BLaER1 (cell line): Measurements from ENCODE around the gene ADAM22.

Experiments
- H3K27ac ChIP-seq: shearing (Covaris generic); formaldehyde crosslinking; 2 replicates; pipeline ENCODE4 v1.8.1; 2022
- H3K27me3 ChIP-seq: shearing (Covaris generic); formaldehyde crosslinking; 2 replicates; pipeline ENCODE4 v1.8.1; 2022
- H3K36me3 ChIP-seq: shearing (Covaris generic); formaldehyde crosslinking; 2 replicates; pipeline ENCODE4 v1.8.1; 2022
- H3K4me1 ChIP-seq: shearing (Covaris generic); formaldehyde crosslinking; 2 replicates; pipeline ENCODE4 v1.8.1; 2022
- H3K4me2 ChIP-seq: shearing (Covaris generic); formaldehyde crosslinking; 2 replicates; pipeline ENCODE4 v1.8.1; 2022
- H3K4me3 ChIP-seq: shearing (Covaris generic); formaldehyde crosslinking; 2 replicates; pipeline ENCODE4 v1.8.1; 2022
- H3K9ac ChIP-seq: shearing (Covaris generic); formaldehyde crosslinking; 2 replicates; pipeline ENCODE4 v1.8.1; 2022
- H3K9me3 ChIP-seq: shearing (Covaris generic); formaldehyde crosslinking; 2 replicates; pipeline ENCODE4 v1.8.1; 2022
- H4K20me1 ChIP-seq: shearing (Covaris generic); formaldehyde crosslinking; 2 replicates; pipeline ENCODE4 v1.8.1; 2022
- Cebpa-rat ChIP-seq: shearing (Covaris generic); IDR thresholded peaks from 2 replicates; pipeline ENCODE4 v1.8.1; 2022

Gene ADAM22

DNA sequence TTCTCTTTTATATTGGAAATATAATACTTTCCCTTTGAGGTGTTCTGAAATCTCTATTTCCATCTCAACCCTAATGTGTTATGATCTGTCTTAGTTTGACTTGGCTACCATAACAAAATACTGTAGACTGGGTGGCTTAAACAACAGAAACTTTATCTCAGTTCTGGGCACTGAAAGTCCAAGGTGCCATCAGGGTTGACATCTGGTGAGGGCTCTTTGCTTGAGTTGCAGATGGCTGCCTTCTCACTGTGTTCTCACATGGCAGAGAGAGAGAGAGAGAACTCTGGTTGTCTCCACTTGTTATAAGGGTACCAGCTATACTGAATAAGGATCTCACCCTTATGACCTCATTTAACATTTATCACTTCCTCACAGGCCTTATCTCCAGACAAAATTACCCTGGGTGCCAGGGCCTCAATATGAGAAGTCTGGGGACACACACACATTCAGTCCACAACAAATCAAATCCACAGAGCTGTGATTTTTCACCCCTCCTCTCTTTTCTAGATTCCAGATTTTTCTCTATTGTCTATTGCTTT lies 181.3 kb downstream of the ADAM22 start:
- H4K20me1 ChIP-seq = no peaks in the 10 kb centered on the region
- H3K36me3 ChIP-seq = no peaks in the 10 kb centered on the region
- TF ChIP-seq Cebpa-rat = no peak
- H3K4me1 ChIP-seq = no peaks in the 10 kb centered on the region
- H3K9me3 ChIP-seq = no peaks in the 10 kb centered on the region
- H3K27me3 ChIP-seq = no peaks in the 10 kb centered on the region
- no peak overlapping the region for H3K4me2 ChIP-seq
- no peak overlapping the region for H3K4me3 ChIP-seq
- H3K9ac ChIP-seq = no peak overlapping the region
- H3K27ac ChIP-seq = no peak overlapping the region

DNA sequence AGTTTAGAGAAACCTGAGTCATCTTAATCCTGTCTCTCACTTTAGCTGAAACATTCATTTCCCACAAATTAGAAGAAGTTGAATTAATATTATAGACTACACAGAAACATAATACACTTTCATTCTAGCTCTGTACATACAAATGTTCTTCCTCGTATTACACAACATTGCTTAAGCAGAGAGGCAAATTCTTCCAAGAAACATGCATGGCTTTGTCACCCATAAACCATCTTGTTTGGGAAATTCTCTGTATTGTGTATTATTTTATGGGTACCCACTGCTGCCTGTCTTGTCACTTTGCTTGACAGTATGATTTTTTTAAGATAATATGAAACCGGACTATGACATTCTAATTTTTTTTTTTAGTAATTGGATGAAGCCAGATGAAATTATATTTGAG lies 181.8 kb downstream of the ADAM22 start:
- H3K4me1 ChIP-seq = no peaks in the 10 kb centered on the region
- H3K36me3 ChIP-seq = no peaks in the 10 kb centered on the region
- H3K4me3 ChIP-seq = no peak overlapping the region
- TF ChIP-seq Cebpa-rat = no peak
- H3K4me2 ChIP-seq = no peak overlapping the region
- H4K20me1 ChIP-seq = no peaks in the 10 kb centered on the region
- H3K27ac ChIP-seq = no peak overlapping the region
- no peaks in the 10 kb centered on the region for H3K9me3 ChIP-seq
- no peak overlapping the region for H3K9ac ChIP-seq
- H3K27me3 ChIP-seq = no peaks in the 10 kb centered on the region

DNA sequence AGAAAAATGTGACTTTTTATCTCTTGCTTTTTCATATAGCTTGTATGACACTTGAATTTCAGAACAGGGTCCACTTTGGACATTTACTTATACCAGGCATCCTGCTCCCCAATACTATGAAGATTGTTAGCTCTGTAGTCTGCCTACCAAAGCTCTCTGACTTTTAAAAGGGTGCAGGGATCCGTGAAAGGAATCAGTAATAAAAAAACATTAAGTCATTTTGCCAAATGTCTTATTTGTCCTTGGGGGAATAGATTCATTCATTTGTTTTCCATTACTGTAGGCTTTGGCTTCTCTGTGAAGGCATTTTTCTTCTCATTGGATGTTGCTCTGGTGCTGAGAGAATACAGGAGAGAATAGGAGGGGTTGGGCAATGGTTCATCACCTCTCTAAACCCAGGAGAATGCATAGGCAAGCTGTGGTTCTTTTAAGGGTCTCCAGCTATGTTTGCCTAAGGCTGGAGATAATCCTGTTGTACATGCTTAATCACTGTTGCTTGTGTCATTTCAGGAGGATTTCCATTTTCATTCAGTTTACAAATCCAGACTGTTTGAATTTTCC lies 182.3 kb downstream of the ADAM22 start:
- no peak overlapping the region for H3K4me2 ChIP-seq

DNA sequence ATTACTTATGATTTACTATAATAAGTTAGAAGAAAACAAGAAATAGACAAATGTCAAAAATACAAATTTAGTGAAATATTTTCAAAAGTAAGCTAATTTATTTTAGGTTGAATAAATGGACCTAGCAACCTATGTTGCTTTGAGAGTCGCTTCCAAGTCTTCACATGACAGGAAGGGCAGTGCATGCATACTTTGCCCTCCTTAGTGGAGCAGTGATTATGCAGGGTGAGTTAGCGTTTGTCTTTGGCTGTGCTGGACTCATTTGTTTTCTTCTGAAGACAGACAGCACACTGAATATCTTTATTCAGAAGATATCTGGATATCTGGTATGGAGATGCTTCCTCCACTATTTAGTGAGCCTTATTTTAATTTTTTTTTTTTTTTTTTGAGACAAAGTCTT lies 183.3 kb downstream of the ADAM22 start:
- Histone ChIP-seq H3K9me3 (no peaks in the 10 kb centered on the region), H3K27ac (no peak overlapping the region), H4K20me1 (no peaks in the 10 kb centered on the region), H3K9ac (no peak overlapping the region), H3K27me3 (no peaks in the 10 kb centered on the region), H3K4me2 (no peak overlapping the region), H3K4me3 (no peak overlapping the region), H3K36me3 (no peaks in the 10 kb centered on the region), H3K4me1 (no peaks in the 10 kb centered on the region)
- TF ChIP-seq Cebpa-rat = no peak

More for the DNA sequence above, 182.3 kb downstream of the ADAM22 start:
- H3K4me1 ChIP-seq = no peaks in the 10 kb centered on the region
- H3K9me3 ChIP-seq = no peaks in the 10 kb centered on the region
- H4K20me1 ChIP-seq = no peaks in the 10 kb centered on the region
- H3K27ac ChIP-seq = no peak overlapping the region
- no peaks in the 10 kb centered on the region for H3K36me3 ChIP-seq
- no peak for TF ChIP-seq Cebpa-rat
- H3K27me3 ChIP-seq = no peaks in the 10 kb centered on the region
- no peak overlapping the region for H3K4me3 ChIP-seq
- H3K9ac ChIP-seq = no peak overlapping the region

DNA sequence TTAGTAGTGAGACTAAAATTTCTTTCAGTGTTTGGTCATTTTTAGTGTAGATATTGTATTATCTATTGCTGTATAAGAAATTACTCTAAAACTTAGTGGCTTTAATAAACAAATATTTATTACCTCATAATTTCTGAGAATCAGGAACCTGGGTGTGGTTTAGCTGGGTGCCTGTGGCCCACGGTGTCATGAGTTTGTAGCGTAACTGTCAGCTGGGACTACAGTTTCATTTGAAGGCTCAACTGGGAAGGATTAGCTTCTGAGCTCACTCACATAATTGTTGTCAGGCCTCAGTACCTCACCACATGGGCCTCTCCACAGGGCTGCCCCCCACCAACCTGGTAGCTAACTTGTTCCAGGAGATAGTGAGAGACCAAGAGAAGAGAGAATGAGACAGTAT lies 187.3 kb downstream of the ADAM22 start:
- no peak overlapping the region for H3K4me2 ChIP-seq
- no peaks in the 10 kb centered on the region for H3K36me3 ChIP-seq
- H3K9me3 ChIP-seq = no peaks in the 10 kb centered on the region
- no peak overlapping the region for H3K4me3 ChIP-seq
- H3K4me1 ChIP-seq = no peaks in the 10 kb centered on the region
- H4K20me1 ChIP-seq = no peaks in the 10 kb centered on the region
- no peak for TF ChIP-seq Cebpa-rat
- no peaks in the 10 kb centered on the region for H3K27me3 ChIP-seq
- H3K27ac ChIP-seq = no peak overlapping the region
- H3K9ac ChIP-seq = no peak overlapping the region

DNA sequence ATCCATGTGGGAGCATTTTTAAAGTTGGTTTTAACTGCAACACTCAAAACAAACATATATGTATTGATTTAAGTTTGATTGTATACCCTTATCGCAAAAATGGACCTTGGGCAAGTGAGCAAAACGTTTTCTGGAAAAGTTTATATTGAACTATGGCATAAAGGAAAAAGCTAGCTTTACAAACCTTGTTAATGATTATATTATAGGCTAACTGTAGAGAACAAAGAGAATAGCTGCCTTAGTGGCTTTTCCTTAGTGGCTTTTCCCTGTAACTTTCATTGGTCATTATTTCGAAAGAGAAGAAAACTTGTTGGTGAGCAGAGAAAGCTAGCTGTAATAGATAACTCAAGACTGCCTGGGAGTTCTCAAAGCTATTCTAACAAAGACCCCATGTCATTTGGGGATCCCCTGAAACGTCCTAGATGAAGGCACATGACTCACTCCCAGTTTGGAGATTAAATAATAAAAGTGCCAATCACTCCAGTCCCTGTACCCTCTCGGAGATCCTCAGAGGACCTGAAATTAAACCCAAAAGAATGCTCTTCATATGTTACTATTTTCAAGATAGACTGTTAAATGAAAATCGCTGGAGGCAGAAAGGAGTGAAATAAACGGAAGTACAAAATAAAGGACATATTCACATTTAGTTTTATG lies 193.7 kb downstream of the ADAM22 start:
- H3K9ac ChIP-seq = no peak overlapping the region
- H3K4me3 ChIP-seq = no peak overlapping the region
- H3K36me3 ChIP-seq = no peaks in the 10 kb centered on the region
- no peaks in the 10 kb centered on the region for H3K4me1 ChIP-seq
- H3K9me3 ChIP-seq = no peaks in the 10 kb centered on the region
- no peak overlapping the region for H3K27ac ChIP-seq
- H3K4me2 ChIP-seq = no peak overlapping the region
- no peaks in the 10 kb centered on the region for H4K20me1 ChIP-seq
- H3K27me3 ChIP-seq = no peaks in the 10 kb centered on the region
- TF ChIP-seq Cebpa-rat = no peak

DNA sequence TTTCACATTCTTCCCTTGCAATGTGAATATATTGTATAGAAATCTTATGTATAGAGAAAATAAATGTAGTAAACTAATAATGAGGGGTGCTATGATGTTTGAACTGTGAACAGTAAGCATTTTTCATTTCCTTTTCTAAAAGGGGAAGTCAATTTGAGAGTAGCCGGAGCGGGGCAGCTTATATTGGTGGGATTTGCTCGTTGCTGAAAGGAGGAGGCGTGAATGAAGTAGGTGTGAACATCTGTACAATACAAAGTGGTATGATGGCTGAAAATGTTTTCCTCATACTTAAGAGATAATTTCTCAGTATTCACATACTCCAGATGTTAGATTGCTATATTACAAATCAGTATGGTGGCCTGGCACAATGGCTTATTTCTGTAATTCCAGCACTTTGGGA lies 198.7 kb downstream of the ADAM22 start:
- Histone ChIP-seq H3K9ac (no peak overlapping the region), H3K4me2 (no peak overlapping the region), H4K20me1 (no peaks in the 10 kb centered on the region), H3K4me3 (no peak overlapping the region), H3K36me3 (no peaks in the 10 kb centered on the region), H3K4me1 (no peaks in the 10 kb centered on the region), H3K27ac (no peak overlapping the region), H3K9me3 (no peaks in the 10 kb centered on the region), H3K27me3 (no peaks in the 10 kb centered on the region)
- no peak for TF ChIP-seq Cebpa-rat

DNA sequence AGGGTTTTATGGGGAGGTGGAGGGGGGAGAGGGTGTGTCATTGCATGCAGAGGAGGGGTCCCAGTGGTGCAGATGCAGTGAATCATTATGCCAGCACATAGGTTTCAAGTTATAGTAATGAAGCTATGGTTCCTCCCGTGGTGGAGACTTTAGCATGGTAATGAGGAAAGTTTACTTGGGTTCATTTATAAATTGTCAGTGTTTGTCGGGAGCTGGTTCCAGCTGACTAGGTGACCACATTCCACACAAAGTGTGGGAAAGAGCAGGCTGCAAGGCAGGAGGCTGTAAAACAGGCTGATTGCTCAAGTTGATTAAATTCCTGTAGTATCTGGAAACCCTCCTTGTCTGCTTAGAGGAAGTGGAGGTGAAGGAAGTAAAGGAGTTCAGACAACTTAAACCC lies 206.9 kb downstream of the ADAM22 start:
- Histone ChIP-seq H3K27me3 (no peaks in the 10 kb centered on the region), H3K36me3 (no peaks in the 10 kb centered on the region), H4K20me1 (no peaks in the 10 kb centered on the region), H3K9ac (no peak overlapping the region), H3K4me1 (no peaks in the 10 kb centered on the region), H3K9me3 (no peaks in the 10 kb centered on the region), H3K4me2 (no peak overlapping the region), H3K27ac (no peak overlapping the region), H3K4me3 (no peak overlapping the region)
- no peak for TF ChIP-seq Cebpa-rat

DNA sequence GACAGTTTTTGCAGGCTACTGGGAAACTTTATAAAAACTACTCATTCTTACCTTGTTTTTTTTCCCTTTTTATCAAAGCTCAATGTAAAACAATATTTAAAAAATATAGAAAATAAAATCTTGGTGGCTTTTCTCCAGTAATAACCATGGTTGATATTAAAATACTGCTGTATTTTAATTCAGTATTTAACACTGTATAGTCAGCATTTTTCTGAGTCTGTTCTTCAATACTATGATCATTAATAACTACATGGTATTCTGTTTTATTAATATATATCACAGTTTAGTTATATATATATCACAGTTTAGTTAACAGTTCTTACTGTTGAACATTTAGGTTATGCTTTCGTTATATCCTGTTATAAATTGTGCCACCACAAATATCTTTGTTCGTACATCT lies 207.4 kb downstream of the ADAM22 start:
- no peaks in the 10 kb centered on the region for H4K20me1 ChIP-seq
- H3K4me3 ChIP-seq = no peak overlapping the region
- TF ChIP-seq Cebpa-rat = no peak
- no peaks in the 10 kb centered on the region for H3K4me1 ChIP-seq
- H3K9me3 ChIP-seq = no peaks in the 10 kb centered on the region
- no peak overlapping the region for H3K9ac ChIP-seq
- H3K36me3 ChIP-seq = no peaks in the 10 kb centered on the region
- no peaks in the 10 kb centered on the region for H3K27me3 ChIP-seq
- H3K4me2 ChIP-seq = no peak overlapping the region
- no peak overlapping the region for H3K27ac ChIP-seq

DNA sequence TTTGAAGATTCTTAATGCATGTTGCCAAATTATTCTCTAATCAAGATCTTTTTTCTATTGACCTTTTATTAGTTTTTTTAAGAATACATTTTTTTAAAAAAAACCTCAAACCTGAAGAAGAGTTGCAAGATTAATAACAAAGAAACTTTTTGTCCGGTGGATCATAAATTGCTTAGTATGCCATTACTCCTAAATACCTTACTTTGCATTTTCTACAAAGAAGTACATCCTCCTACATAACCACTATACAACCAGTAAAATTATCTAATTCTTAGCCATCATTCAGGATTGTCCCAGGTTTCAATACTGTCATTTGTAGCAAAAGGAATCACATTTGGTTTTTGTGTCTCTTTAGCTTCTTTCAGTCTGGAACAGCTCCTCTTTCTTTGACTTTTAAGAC lies 207.9 kb downstream of the ADAM22 start:
- no peaks in the 10 kb centered on the region for H3K4me1 ChIP-seq
- H3K27me3 ChIP-seq = no peaks in the 10 kb centered on the region
- no peak overlapping the region for H3K27ac ChIP-seq
- H3K4me3 ChIP-seq = no peak overlapping the region
- H3K9ac ChIP-seq = no peak overlapping the region
- no peaks in the 10 kb centered on the region for H3K36me3 ChIP-seq
- H3K9me3 ChIP-seq = no peaks in the 10 kb centered on the region
- H4K20me1 ChIP-seq = no peaks in the 10 kb centered on the region
- TF ChIP-seq Cebpa-rat = no peak
- H3K4me2 ChIP-seq = no peak overlapping the region
